ENCODE data around the gene HELZ.
"Not testable (repeated sequence)": the region's sequence is repeated elsewhere in the genome, so short reads cannot be mapped to it uniquely, and the experiment has no call there.

HELZ gene, protein sequence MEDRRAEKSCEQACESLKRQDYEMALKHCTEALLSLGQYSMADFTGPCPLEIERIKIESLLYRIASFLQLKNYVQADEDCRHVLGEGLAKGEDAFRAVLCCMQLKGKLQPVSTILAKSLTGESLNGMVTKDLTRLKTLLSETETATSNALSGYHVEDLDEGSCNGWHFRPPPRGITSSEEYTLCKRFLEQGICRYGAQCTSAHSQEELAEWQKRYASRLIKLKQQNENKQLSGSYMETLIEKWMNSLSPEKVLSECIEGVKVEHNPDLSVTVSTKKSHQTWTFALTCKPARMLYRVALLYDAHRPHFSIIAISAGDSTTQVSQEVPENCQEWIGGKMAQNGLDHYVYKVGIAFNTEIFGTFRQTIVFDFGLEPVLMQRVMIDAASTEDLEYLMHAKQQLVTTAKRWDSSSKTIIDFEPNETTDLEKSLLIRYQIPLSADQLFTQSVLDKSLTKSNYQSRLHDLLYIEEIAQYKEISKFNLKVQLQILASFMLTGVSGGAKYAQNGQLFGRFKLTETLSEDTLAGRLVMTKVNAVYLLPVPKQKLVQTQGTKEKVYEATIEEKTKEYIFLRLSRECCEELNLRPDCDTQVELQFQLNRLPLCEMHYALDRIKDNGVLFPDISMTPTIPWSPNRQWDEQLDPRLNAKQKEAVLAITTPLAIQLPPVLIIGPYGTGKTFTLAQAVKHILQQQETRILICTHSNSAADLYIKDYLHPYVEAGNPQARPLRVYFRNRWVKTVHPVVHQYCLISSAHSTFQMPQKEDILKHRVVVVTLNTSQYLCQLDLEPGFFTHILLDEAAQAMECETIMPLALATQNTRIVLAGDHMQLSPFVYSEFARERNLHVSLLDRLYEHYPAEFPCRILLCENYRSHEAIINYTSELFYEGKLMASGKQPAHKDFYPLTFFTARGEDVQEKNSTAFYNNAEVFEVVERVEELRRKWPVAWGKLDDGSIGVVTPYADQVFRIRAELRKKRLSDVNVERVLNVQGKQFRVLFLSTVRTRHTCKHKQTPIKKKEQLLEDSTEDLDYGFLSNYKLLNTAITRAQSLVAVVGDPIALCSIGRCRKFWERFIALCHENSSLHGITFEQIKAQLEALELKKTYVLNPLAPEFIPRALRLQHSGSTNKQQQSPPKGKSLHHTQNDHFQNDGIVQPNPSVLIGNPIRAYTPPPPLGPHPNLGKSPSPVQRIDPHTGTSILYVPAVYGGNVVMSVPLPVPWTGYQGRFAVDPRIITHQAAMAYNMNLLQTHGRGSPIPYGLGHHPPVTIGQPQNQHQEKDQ (N-terminal part only)

DNA sequence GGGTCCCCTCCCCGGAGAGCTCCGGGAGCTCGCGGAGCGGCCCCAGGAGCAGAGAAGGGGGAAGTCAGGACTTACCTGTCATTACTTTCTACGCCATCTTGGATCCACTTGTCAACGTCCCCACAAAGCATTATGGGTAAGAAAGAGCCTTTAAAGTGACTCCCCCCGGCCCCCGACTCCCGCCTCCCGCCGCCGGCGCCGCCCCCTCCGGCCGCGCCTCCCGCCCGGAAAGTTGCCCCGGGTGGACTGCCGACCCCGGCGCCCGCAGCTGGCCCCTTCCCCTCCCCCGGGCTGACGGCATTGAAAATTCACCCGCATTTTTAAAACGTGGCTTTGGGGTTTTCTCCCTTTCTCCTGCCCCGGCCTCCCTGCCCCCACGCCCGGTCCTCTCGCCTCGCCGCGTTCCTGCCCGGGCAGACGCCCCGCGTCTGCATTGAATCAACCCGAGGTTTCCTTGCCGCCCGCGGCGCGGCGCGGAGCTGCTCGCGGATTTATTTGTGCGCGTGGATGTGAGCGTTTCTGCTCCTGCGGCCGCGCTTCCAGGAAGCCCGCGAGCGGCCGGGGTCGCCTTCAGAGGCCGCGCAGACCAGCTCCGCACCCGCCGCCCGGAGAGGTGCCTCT is at the start of gene HELZ:
TSS of gene HELZ (minus strand) at position 124 of the 621 bp plus-strand sequence. CDS start 26,392 bp downstream, outside the sequence.
- peak; percentile 81 to 87 for ATAC-seq

DNA sequence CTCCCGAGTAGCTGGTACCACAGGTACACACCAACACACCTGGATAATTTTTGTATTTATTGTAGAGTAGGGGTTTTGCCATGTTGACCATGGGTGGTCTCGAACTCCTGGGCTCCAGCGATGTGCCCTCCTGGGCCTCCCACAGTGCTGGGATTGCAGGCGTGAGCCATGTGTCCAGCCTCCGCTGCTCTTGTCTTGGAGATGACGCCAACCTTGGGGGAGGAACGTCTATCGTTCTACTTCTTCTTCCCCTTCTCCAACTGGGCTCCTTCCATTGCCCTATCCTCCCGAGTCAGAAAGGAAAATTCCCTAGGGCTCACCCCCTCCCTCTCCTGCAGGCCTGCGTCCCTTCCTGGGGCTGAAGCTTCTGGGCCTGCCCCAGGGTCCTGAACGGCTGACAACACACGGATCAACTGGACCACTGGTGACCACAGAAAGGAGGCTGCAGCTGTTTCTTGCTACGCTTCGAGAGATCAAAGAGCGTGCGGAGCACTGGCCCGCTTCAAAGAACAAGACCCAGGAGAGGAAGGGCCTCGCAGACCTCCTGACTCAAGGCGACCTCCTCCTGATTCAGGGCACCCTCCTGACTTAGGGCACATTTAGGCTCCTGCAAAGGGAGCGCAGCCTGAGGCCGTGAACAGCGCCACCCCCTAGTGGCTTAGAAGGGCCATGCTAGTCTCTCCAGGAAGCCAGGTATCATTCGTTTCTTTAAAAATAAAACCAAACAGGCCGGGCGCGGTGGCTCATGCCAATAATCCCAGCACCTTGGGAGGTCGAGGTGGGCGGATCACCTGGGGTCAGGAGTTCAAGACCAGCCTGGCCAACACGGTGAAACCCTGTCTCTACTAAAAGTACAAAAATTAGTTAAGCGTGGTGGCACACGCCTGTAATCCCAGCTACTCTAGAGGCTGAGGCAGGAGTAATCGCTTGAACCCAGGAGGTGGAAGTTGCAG is 48.5 kb upstream of the HELZ start:
- ATAC-seq = peak; percentile 87 to 88

DNA sequence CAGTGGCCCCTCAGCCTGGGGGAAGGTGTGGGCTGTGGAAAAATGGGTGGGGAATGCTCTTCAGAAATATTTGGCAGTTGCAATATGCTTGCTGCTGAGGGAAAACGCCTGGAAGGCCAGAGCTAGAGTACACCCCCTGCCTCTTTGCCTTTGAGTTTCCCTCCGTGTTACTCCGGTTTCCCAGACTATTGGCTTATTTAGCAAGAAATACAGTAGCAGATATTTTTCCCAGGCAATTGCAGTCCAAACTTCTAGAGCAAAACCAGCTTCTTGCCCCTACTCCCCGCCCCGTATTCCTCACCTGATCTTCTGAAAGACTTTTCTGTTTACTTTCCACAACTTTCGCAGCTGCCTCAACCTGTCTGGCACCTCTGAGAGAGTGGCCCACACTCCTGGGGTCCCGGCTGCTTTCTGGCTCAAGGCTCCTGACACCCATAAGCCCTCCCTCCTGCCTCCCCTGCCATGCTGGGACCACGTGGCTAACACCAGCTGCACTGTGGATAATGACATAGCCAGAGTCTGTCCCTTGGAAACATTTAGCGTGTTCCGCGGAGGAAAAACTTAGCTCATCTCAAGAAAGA is 45.8 kb upstream of the HELZ start:
- no peak for ATAC-seq

DNA sequence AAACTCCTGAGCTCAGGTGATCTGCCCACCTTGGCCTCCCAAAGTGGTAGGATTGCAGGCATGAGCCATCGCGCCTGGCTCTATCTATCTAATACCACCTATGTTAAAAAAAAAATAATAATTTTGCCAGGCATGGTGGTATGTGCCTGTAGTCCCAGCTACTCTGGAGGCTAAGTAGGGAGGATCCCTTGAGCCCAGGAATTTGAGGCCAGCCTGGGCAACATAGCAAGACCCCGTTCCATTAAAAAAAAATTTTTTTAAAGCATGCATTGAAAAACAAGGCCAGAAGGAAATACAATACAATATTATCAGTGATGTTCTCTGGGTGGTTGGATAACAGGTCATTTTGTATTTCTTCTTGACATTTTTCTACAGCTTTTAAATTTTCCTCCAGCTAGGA is 45.2 kb upstream of the HELZ start:
- ATAC-seq = no peak

DNA sequence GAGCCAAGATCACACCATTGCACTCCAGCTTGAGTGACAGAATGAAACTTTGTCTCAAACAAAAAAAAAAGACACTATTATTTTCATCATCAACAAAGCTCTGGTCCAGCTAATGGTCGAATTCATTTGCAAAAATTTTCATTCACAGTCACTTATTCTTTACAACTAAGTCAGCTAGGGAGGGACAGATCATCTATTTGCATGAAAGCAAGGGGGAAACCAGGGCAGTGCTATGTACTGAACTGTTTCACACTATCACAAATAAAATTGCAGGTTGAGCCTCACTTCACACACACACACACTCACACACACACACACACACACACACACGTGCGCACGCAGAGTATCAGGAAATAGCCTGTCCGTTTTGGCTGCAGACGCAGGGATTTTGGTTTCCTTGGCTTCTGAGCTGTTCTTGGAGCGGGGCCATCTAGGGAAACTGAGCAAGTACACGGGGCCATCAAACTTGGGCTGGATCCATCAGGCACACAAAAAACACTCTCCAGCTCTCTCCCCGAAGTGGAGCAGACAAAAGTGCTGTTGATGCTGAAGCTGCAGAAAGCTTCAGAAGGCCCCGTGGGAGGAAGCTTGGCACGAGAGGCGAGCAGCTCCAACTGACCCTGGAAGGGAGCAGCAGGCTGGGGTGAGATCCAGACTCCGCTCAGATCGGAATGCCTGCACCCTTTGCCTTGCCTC is 44.3 kb upstream of the HELZ start:
- no peak for ATAC-seq

DNA sequence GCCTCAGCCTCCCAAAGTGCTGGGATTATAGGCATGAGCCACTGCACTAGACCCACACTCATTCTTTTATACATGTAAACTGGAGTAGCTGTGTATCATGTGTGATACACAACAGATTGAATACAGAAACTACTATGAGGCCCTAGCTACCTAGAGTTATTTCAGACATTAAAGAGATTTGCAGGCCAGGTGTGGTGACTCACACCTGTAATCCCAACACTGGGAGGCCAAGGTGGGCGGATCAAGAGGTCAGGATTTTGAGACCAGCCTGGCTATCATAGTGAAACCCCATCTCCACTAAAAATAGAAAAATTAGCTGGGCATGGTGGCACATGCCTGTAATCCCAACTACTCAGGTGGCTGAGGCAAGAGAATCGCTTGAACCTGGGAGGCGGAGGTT is 41.8 kb upstream of the HELZ start:
- ATAC-seq = not testable (repeated sequence)

DNA sequence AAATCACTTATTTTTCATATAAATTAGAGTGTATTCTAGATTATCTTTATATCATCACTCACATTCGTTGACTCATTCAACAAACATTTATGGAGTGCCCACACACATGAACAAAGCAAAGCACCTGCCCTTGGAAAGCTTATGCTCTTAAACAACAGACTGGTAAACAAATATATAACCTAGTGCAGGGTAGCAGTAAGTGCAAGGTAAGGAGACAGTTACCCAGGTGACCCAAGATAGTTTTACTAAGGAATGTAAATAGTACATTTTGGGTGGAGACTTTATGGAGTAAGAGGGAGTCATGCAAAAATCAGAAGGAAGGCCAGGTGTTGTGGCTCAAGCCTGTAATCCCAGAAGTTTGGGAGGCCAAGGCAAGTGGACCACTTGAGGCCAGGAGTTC is 40.4 kb upstream of the HELZ start:
- no peak for ATAC-seq

DNA sequence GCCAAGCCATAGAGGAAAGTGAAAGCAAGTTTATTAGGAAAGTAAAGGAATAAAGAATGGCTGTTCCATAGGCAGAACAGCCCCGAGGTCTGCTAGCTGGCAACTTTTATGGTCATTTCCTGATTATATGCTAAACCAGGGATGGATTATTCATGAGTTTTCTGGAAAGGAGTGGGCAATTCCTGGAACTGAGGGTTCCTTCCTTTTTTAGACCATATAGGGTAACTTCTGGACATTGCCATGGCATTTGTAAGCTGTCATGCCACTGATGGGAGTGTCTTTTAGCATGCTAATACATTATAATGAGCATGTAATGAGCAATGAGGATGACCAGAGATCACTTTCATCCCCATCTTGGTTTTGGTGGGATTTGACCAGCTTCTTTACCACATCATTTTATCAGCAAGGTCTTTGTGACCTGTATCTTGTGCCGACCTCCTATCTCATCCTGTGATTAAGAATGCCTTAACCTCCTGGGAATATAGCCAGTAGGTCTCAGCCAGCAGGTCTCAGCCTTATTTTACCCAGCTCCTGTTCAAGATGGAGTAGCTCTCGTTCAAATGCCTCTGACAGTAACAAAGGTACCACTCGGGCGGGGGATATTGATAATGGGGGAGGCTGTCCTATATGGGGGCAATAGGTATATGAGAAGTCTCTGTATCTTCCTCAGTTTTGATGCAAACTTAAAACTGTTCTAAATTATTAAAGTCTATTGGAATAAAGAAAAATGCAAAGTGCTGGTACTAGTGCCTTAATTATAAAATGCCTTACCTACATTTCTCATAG is 38.9 kb upstream of the HELZ start:
- ATAC-seq = no peak

DNA sequence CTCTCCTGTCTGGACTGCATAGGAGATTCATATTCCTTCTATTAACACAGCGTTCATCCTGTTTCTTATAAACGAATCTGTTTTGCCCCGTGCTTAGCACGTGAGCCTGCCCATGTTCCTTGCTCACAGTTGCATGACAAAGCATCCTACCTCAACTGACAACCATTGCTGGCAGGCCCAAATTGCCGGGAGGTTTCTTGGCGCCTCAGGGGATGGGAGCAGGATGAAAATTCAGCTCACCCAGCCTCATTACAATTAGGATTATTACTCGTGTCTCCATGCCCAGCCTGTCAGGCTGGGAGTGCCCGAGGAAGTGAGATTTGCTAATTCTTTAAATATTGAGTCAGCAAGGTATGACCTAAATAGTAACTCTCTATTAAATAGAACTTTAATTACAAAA is 36.7 kb upstream of the HELZ start:
- no peak for ATAC-seq

DNA sequence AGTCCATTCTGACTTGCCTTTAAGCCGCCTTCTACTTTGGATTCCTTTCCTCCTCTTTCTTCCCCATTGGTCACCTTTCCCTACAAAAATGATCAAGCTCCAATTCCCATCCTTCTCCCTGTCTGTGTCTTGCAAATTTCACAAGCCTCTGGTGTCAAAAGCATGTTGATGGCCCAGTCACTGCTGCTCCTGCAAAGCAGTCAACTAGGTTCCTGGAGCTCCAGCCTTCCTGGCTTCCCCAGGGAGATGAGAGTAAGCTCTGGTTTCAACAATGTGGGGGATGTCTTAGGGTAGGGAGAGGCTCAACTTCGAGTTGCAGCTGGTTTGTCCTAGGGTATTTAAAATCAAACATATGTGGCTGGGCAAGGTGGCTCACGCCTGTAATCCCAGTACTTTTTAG is 36.1 kb upstream of the HELZ start:
- no peak for ATAC-seq

DNA sequence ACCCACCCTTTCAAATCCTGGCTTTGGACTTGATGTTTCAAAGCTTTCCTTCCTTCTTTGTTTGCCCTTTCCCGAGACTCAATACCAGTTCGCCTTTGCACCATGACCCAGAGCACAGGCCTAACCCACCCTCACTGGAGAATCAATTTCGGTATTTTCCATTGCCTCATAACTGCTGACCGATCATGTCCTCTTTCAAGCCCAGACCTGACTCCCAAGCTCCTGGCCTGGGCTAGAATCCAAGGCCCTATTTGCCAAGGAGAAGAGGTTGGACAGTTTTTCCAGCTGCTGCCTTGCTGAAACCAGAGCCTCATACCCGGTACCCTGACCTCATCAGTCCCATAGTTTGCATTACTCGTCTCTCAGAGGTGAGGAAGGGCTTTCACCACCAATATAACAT is 35.3 kb upstream of the HELZ start:
- ATAC-seq = no peak

DNA sequence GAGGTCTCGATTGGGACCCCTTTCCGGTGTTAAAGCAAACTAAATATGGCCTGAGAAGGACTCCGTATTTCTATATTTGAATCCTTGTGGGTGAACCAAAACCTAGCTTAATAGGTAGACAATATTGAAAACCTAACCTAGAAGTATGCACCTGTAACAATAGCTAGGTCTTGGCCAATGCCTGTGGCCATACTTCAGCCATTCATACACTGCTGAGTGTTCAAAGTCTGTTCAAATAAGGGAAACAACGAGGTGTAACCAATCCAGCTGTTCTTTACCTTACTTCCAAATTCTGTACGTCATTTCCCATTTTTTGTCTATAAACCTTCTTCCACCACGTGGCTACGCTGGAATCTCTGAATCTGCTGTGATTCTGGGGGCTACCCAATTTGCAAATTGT is 34.1 kb upstream of the HELZ start:
- ATAC-seq = no peak

DNA sequence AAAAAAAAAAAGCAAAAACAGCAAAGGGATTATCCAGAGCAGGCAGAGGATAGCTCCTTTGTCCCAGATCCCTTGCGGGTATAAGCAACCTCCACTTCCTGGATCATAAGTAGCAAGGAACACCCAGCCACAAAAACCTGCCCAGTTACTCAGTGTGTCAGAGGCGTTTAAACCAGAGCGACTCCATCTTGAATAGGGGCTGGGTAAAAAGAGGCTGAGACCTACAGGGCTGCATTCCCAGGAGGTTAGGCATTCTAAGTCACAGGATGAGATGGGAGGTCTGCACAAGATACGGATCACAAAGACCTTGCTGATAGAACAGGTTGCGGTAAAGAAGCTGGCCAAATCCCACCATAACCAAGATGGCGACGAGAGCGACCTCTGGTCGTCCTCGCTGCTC is 33.4 kb upstream of the HELZ start:
- ATAC-seq = no peak

DNA sequence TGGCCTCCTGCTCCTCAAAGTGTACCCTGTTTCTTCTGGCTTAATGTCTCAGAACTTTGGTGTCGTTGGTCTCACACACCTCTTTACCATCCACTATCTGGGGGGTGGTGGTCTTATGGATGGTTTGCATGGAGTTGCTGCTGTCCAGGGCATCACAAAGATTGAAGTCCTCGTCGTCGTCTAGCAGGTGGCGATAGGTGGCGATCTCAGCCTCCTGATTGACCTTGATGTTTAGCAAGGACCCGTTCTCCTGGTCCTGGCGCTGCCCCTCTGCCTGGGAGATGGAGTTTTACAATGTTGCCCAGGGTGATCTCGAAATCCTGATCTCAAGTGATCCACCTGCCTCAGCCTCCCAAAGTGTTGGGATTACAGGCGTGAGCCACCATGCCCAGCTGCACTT is 31.1 kb upstream of the HELZ start:
- no peak for ATAC-seq

DNA sequence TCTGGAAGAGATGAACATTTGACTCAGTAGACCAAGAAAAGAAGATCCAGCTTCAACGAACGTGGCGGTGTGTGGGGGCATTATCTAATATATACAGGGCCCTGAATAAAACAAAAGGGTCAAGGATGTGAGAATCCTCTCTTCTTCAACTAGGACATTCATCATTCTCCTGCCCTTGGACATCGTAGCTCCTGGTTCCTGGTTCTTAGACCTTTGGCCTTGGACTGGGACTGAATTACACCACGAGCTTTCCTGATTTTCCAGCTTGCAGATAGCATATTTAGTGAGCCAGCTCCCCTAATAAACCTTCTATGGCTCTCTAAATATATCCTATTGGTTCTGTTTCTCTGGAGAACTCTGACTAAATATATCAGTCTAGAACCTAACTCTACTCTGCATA is 29.5 kb upstream of the HELZ start:
- no peak for ATAC-seq

DNA sequence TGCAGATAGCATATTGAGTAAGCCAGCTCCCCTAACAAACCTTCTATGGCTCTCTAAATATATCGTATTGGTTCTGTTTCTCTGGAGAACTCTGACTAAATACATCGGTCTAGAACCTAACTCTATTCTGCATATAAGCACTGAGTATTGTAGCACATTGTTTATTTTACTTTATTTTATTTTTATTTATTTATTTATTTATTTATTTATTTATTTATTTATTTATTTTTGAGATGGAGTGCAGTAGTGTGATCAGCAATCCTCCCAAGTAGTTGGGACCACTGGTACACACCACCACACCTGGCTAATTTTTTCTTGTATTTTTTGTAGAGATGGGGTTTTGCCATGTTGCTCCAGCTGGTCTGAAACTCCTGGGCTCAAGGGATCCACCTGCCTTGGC is 28.9 kb upstream of the HELZ start:
- no peak for ATAC-seq

DNA sequence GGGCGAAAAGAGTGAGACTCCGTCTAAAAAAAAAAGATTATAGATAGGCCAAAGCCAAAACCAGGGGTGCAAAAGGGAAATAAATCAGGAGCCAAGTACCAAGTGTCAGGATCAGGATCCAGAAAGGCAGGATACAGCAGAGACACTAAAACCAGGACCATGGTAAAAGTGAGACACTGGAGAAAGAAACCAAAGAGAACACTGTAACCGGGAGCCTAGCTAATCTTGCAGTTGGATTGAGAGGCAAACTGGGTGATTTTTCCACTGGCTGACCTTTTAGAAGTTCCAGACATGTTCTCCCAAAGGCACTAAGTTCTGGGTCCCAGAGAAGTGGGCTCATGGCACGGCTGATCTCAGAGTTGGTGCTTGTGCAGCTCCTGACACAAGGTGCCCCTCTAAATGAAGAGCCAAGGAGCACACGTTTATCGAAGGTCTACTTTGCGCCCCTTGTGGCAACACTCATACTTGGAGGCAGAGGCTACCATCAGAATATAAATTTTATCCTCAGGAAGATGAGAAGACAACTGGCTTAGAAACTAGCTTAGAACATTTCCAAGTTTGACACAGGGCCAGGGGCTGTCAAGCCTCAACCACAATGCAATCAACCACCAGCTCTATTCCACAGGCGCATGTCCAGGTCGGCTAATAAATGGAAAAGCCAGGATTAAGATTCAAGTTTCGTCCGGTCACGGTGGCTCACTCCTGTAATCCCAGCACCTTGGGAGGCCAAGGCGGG is 27.5 kb upstream of the HELZ start:
- ATAC-seq = no peak

DNA sequence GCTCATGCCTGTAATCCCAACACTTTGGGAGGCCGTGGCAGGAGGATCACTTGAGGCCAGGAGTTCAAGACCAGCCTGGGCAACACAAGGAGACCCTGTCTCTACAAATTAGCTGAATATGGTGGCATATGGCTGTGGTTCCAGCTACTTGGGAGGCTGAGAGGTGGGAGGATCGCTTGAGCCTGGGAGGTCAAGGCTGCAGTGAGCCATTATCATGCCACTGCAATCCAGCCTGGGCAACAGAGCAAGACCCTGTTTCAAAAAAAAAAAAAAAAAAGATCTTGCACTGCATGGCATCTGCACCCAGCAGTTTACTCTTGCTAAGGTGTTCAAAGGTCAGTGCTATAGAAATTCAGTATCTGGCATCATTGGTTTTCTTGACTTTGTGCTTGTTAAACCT is 26.2 kb upstream of the HELZ start:
- not testable (repeated sequence) for ATAC-seq

DNA sequence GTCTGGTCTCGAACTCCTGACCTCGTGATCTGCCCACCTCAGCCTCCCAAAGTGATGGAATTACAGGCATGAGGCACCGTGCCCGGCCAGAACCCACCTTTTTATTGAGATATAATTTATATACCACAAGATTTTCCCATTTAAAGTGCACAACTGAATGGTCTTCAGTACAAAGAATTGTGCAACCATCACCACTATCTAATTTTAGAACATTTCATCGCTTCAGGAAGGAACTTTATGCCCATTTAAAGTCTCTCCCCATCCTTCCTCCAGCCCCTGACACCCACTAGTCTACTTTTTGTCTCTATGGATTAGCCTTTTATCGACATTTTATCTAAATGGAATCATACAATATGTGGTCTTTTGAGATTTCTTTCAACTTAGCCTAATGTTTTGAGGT is 25.4 kb upstream of the HELZ start:
- ATAC-seq = no peak
